Stomach (tissue), 9 donors: ENCODE data around the gene BCAS3. TPM values are rescaled to one million over a fixed set of nuclear protein-coding genes. Genes with fewer than 3 reads are reported as not detected.

ENCODE experiments used
- DNase-seq, 2 donors: peaks; one replicate each; pipeline versions ENCODE4 v3.0.0 to v3.0.0-alpha.2; 2013 to 2019
- H3K27ac ChIP-seq, 5 donors: fragments of 200-600 bp in 4 of 5; sonication (generic) in 4 of 5; one replicate each; pipeline ENCODE4 v1.5.1; 2013 to 2019; ENCODE audit warnings: mild to moderate bottlenecking in 1 of 5, moderate library complexity in 1 of 5
- H3K27me3 ChIP-seq, 3 donors: fragments of 200-600 bp; sonication (generic); one replicate each; pipeline ENCODE4 v1.5.1; 2017 to 2019; ENCODE audit warnings: mixed run types in 1 of 3
- H3K36me3 ChIP-seq, 4 donors: fragments of 200-600 bp; sonication (generic); 1 replicate in 3 of 4; 2 replicates in 1 of 4; pipeline ENCODE4 v1.5.1; 2016 to 2019
- H3K4me1 ChIP-seq, 4 donors: fragments of 200-600 bp; sonication (generic); one replicate each; pipeline ENCODE4 v1.5.1; 2016 to 2019
- H3K4me3 ChIP-seq, 4 donors: fragments of 200-600 bp; sonication (generic) in 3 of 4; one replicate each; pipeline ENCODE4 v1.5.1; 2016 to 2019; ENCODE audit warnings: mild to moderate bottlenecking in 1 of 4
- H3K9me3 ChIP-seq, 4 donors: fragments of 200-600 bp; sonication (generic); one replicate each; pipeline ENCODE4 v1.5.1; 2016 to 2019
- EP300 ChIP-seq: sonication (generic); formaldehyde crosslinking; IDR thresholded peaks from one replicate; pipeline ENCODE4 v1.6.1; 2017; ENCODE audit warnings: antibody characterized with exemption
- POLR2A ChIP-seq, 4 donors: fragments of 450-650 bp; IDR thresholded peaks; one replicate each; pipeline ENCODE4 v1.6.1; 2016; ENCODE audit warnings: antibody characterized with exemption in 4 of 4, control low read depth in 2 of 4, mild to moderate bottlenecking in 1 of 4, moderate library complexity in 1 of 4
- POLR2AphosphoS5 ChIP-seq, 3 donors: sonication (generic); formaldehyde crosslinking; IDR thresholded peaks; one replicate each; pipeline ENCODE4 v1.6.1; 2016; ENCODE audit warnings: antibody characterized with exemption in 3 of 3
- WGBS, 5 donors: extraction: QIAGEN DNeasy Blood & Tissue Kit in 3 of 5; methylation state at CpG; one replicate each; pipeline versions ENCODE4 v1.1.5 to v1.1.7; 2013 to 2018; 5-methylcytosine and 5-hydroxymethylcytosine counted together
- intact Hi-C: fragments of 100-400 bp; cut with DNase I; formaldehyde crosslinking; loops from one replicate; pipeline ENCODE4 v1.15.1; 2023; ENCODE audit warnings: low total_unique reads
- polyA plus RNA-seq, 3 donors: library from polyadenylated mRNA; stranded (reverse); fragments of 200-250 nt; gene quantifications; one replicate each; pipeline ENCODE4 v1.2.3, GENCODE V29; 2013
- total RNA-seq, 5 donors: library from RNA; depleted of rRNA; stranded (reverse); fragments of >200 nt; gene quantifications; one replicate each; pipeline versions ENCODE4 v1.1.0 to v1.2.3, GENCODE V29; 2014 to 2016
- TF ChIP-seq, protein P1 (sequence below), 7 experiments: fragments of 450-650 bp in 4 of 7; fragments of 200-600 bp in 3 of 7; sonication (generic) in 3 of 7; IDR thresholded peaks; one replicate each; pipeline ENCODE4 v1.5.1; 2016 to 2019; ENCODE audit warnings: antibody characterized with exemption in 7 of 7, control low read depth in 2 of 7, mild to moderate bottlenecking in 1 of 7
- donor health status: healthy with polysubstance abuse.
- donor health status: Bipolar disorder and iron deficiency.
- donor health status: healthy.

BCAS3 gene
- total and polyA plus RNA-seq, 8 donors, result 4.9 to 150 (median 25.3) TPM

DNA sequence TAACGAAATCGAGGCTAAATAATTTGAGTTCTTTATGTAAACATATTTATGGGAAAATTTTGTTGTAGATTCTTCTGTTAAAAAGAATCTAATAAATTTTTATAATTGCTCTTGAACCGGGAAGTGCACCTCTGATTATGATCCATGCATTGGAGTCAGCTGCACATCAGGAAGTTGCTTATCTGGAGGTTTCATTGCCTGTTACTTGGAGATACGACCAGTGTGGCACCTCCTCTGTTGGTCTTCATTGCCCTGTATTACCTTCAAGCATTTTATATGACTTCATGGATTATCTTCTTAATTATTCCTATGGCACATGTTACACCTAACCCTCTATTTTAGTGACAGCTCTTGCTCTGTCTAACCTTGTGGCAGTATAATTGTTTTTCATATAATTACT, 409.4 kb downstream of the BCAS3 start:
- H3K4me1 ChIP-seq, result no peaks in the 10 kb centered on the region
- H3K4me3 ChIP-seq, result no peak overlapping the region
- H3K27ac ChIP-seq, result no peak overlapping the region
- WGBS, 5 donors, result 86 to 91% (median 88%) methylated on average over 4 of the region's 4 CpGs
- no peaks in the 10 kb centered on the region for H3K27me3 ChIP-seq
- intact Hi-C loops, result no loop called here
- peaks cover 0 to 3% (median 0%) of the 10 kb centered on the region in 4 donors for H3K36me3 ChIP-seq
- no peak for DNase-seq
- TF ChIP-seq, protein P1, sequence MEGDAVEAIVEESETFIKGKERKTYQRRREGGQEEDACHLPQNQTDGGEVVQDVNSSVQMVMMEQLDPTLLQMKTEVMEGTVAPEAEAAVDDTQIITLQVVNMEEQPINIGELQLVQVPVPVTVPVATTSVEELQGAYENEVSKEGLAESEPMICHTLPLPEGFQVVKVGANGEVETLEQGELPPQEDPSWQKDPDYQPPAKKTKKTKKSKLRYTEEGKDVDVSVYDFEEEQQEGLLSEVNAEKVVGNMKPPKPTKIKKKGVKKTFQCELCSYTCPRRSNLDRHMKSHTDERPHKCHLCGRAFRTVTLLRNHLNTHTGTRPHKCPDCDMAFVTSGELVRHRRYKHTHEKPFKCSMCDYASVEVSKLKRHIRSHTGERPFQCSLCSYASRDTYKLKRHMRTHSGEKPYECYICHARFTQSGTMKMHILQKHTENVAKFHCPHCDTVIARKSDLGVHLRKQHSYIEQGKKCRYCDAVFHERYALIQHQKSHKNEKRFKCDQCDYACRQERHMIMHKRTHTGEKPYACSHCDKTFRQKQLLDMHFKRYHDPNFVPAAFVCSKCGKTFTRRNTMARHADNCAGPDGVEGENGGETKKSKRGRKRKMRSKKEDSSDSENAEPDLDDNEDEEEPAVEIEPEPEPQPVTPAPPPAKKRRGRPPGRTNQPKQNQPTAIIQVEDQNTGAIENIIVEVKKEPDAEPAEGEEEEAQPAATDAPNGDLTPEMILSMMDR (IDR thresholded peaks at IDR 0.05), result no peak
- no peak for TF ChIP-seq POLR2A (IDR thresholded peaks at IDR 0.05)
- no peak for TF ChIP-seq POLR2AphosphoS5 (IDR thresholded peaks at IDR 0.05)
- TF ChIP-seq EP300, result no peak
- H3K9me3 ChIP-seq, result peaks cover 0 to 7% (median 4%) of the 10 kb centered on the region in 4 donors

- TF ChIP-seq, protein P1 (IDR thresholded peaks at IDR 0.05), result no peak
- TF ChIP-seq POLR2A (IDR thresholded peaks at IDR 0.05) (no peak), EP300 (no peak), POLR2AphosphoS5 (IDR thresholded peaks at IDR 0.05) (no peak)
- WGBS, 5 donors, result 64 to 76% (median 69%) methylated on average over 2 of the region's 2 CpGs
- intact Hi-C loops, result no loop called here
- Histone ChIP-seq H3K27me3 (no peaks in the 10 kb centered on the region), H3K4me3 (no peak overlapping the region), H3K27ac (no peak overlapping the region), H3K36me3 (peaks cover 0 to 3% (median 0%) of the 10 kb centered on the region in 4 donors), H3K9me3 (peaks cover 0 to 13% (median 10%) of the 10 kb centered on the region in 4 donors), H3K4me1 (no peaks in the 10 kb centered on the region)
- DNase-seq, result no peak
These were observed 410.9 kb downstream of the BCAS3 start for GRCh38 chr17:61088556-61088955.

DNA sequence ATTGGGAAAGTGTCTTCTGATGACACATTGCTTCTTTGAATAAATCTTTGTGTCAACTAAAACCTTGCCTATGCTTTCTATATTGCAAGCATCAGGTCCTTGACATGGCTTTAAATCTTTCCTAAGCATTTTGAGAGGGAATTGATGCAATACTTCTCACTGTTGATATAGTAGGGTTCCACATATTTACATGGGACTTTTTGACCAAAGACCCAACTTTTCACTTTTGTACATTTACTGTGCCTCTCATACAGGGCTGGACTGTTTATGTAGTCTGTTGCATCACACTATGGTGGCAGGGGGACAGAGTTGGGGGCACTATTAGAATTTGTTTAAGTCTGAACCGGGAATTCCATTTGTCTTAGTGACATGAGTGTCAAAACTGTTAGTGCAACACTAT, 413.4 kb downstream of the BCAS3 start:
- Histone ChIP-seq H3K4me3 (no peak overlapping the region), H3K4me1 (no peaks in the 10 kb centered on the region), H3K27ac (no peak overlapping the region), H3K27me3 (no peaks in the 10 kb centered on the region), H3K36me3 (no peaks in the 10 kb centered on the region), H3K9me3 (peaks cover 0 to 13% (median 10%) of the 10 kb centered on the region in 4 donors)
- WGBS, 5 donors, result 69 to 84% (median 81%) methylated on average over 1 of the region's 1 CpG
- no peak for TF ChIP-seq POLR2A (IDR thresholded peaks at IDR 0.05)
- TF ChIP-seq, protein P1 (IDR thresholded peaks at IDR 0.05), result no peak
- no peak for TF ChIP-seq EP300
- intact Hi-C loops, result no loop called here
- no peak for DNase-seq

GRCh38 chr17:61097781-61098180, 420.1 kb downstream of the BCAS3 start:
- Histone ChIP-seq H3K36me3 (no peaks in the 10 kb centered on the region), H3K27ac (no peak overlapping the region), H3K27me3 (no peaks in the 10 kb centered on the region), H3K4me3 (no peak overlapping the region), H3K9me3 (peaks cover 0 to 3% (median 0%) of the 10 kb centered on the region in 4 donors), H3K4me1 (no peaks in the 10 kb centered on the region)
- TF ChIP-seq POLR2A (IDR thresholded peaks at IDR 0.05), result no peak
- TF ChIP-seq POLR2AphosphoS5 (IDR thresholded peaks at IDR 0.05), result no peak
- TF ChIP-seq, protein P1 (IDR thresholded peaks at IDR 0.05), result no peak
- no peak for TF ChIP-seq EP300
- intact Hi-C loops, result no loop called here
- WGBS, 5 donors, result 60 to 86% (median 78%) methylated on average over 1 of the region's 1 CpG
- no peak for DNase-seq
